Testis (tissue), 3 donors: ENCODE results near the gene ADCY9. TPM values are rescaled to one million over a fixed set of nuclear protein-coding genes. Genes with fewer than 3 reads are reported as not detected.

Experiments used
- DNase-seq: peaks from one replicate; pipeline ENCODE4 v3.0.0-alpha.2; 2019
- H3K27ac ChIP-seq, 2 donors: fragments of 200-600 bp; sonication (generic); one replicate each; pipeline ENCODE4 v1.5.1; 2019
- H3K27me3 ChIP-seq: fragments of 200-600 bp; sonication (generic); one replicate; pipeline ENCODE4 v1.5.1; 2019
- H3K36me3 ChIP-seq: fragments of 200-600 bp; sonication (generic); one replicate; pipeline ENCODE4 v1.5.1; 2017; ENCODE audit warnings: low read depth; ENCODE audit errors: missing control alignments
- H3K4me1 ChIP-seq: fragments of 200-600 bp; sonication (generic); one replicate; pipeline ENCODE4 v1.5.1; 2019
- H3K4me3 ChIP-seq, 2 donors: fragments of 200-600 bp; sonication (generic); one replicate each; pipeline ENCODE4 v1.5.1; 2017 to 2019
- H3K9me3 ChIP-seq: fragments of 200-600 bp; sonication (generic); one replicate; pipeline ENCODE4 v1.5.1; 2017
- POLR2A ChIP-seq: fragments of 450-650 bp; IDR thresholded peaks from one replicate; pipeline ENCODE4 v1.6.1; 2017; ENCODE audit warnings: antibody characterized with exemption, mild to moderate bottlenecking, moderate library complexity
- WGBS, 2 donors: methylation state at CpG; one replicate each; pipeline ENCODE4 v1.1.5; 2018; 5-methylcytosine and 5-hydroxymethylcytosine counted together
- intact Hi-C: fragments of 100-400 bp; cut with DNase I; formaldehyde crosslinking; loops from one replicate; pipeline ENCODE4 v1.15.1; 2023; ENCODE audit warnings: low total_unique reads
- polyA plus RNA-seq: library from polyadenylated mRNA; stranded (reverse); fragments of 350-450 nt; fragmentation: Illumina TruSeq; extraction: RNeasy Lipid Tissue Mini Kit (QIAGEN cat#74804); gene quantifications from one replicate; pipeline ENCODE4 v1.2.3, GENCODE V29; 2014; ENCODE audit warnings: low read depth, low replicate concordance; ENCODE audit not compliant: insufficient read depth
- total RNA-seq, 2 donors: library from RNA; depleted of rRNA; stranded (reverse); fragments of >200 nt; gene quantifications; one replicate each; pipeline ENCODE4 v1.2.3, GENCODE V29; 2016
- TF ChIP-seq, protein P1 (sequence below), 3 experiments: fragments of 450-650 bp in 2 of 3; fragments of 200-600 bp in 1 of 3; sonication (generic) in 1 of 3; IDR thresholded peaks; one replicate each; pipeline ENCODE4 v1.5.1; 2016 to 2019; ENCODE audit warnings: antibody characterized with exemption in 3 of 3, mild to moderate bottlenecking in 2 of 3, moderate library complexity in 1 of 3

The ADCY9 gene
- total and polyA plus RNA-seq, 3 donors from 2014 or later = 19.0 to 77.2 (median 52.8) TPM

DNA sequence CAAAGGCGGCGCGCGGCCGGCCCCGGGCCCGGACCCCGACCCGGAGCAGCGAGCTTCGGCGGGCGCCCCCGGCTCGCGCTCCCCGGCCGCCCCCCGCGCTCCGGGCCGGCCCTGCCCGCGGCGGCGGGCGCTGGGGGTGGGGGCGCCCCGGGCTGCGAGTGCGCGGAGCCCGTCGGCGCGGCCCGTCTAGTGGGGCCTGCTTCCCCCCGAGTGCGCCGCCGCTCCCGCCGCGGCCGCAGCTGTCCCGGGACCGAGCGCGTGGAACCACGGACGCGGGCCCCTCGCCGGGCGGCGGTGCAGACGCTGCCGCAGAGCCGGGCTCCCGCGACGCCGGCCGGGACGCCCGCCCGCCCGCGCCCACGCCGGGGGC, 308 bp downstream of the ADCY9 start:
- DNase-seq = no peak
- H3K4me3 ChIP-seq = peak overlapping the region; percentile 67 to 78
- intact Hi-C loops = loop anchor here (10.0 kb wide), 1 partner anchor 139 kb away; no protein-coding TSS in a partner anchor
- no peaks in the 10 kb centered on the region for H3K36me3 ChIP-seq
- peaks cover 21% of the 10 kb centered on the region for H3K4me1 ChIP-seq
- no peaks in the 10 kb centered on the region for H3K9me3 ChIP-seq
- TF ChIP-seq, protein P1, sequence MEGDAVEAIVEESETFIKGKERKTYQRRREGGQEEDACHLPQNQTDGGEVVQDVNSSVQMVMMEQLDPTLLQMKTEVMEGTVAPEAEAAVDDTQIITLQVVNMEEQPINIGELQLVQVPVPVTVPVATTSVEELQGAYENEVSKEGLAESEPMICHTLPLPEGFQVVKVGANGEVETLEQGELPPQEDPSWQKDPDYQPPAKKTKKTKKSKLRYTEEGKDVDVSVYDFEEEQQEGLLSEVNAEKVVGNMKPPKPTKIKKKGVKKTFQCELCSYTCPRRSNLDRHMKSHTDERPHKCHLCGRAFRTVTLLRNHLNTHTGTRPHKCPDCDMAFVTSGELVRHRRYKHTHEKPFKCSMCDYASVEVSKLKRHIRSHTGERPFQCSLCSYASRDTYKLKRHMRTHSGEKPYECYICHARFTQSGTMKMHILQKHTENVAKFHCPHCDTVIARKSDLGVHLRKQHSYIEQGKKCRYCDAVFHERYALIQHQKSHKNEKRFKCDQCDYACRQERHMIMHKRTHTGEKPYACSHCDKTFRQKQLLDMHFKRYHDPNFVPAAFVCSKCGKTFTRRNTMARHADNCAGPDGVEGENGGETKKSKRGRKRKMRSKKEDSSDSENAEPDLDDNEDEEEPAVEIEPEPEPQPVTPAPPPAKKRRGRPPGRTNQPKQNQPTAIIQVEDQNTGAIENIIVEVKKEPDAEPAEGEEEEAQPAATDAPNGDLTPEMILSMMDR (IDR thresholded peaks at IDR 0.05) = no peak
- TF ChIP-seq POLR2A = no peak
- no peaks in the 10 kb centered on the region for H3K27me3 ChIP-seq
- H3K27ac ChIP-seq = peak overlapping the region; percentile 64 to 74
- WGBS, 2 donors = no CpG with 5 or more reads among the region's 71 CpGs

DNA sequence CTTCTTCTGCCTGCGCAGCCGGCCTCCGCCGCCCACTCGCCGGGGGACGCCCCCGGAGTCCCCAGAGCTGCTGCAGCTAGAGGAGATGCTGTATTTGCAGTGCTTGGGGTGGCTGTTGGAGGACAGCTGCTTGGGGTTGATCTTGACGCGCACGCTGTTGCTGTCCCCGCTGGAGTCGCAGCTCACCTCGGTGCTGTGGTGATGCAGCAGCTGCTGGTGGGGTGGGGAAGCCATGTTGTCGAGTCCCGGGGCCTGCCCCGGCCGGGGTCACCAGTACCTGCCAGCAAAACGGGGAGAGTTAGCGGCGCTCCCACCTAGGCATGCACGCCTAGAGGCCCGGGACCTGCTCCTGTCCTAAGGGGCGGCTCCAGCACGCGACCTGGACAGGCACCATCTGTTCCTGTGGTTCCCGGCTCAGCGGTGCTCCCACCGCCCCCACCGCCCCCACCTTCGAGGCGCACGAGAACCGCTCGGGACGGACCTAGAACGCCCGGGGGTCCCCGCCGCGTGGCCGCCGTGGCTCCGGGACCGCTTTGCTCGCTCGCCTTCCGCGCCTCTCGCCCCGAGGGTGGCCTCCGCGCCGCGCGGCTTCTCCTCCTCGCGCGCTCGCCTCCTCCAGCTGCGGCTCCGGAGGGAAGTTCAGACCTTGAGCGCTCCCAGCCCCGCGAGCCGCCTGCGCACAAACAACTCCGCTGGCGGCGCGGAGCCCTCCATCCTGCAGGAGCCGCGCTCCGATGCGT, 863 bp downstream of the ADCY9 start:
- H3K9me3 ChIP-seq = no peaks in the 10 kb centered on the region
- H3K27me3 ChIP-seq = no peaks in the 10 kb centered on the region
- DNase-seq = peak; percentile 62
- H3K36me3 ChIP-seq = no peaks in the 10 kb centered on the region
- 1% methylated on average over 33 of the region's 75 CpGs; no CpG with 5 or more reads in 1 of the 2 donors for WGBS, 2 donors
- H3K4me1 ChIP-seq = peaks cover 21% of the 10 kb centered on the region
- intact Hi-C loops = loop anchor here (10.0 kb wide), 1 partner anchor 139 kb away; no protein-coding TSS in a partner anchor
- peak overlapping the region; percentile 64 to 74 for H3K27ac ChIP-seq
- TF ChIP-seq POLR2A = no peak
- TF ChIP-seq, protein P1 (IDR thresholded peaks at IDR 0.05) = no peak
- H3K4me3 ChIP-seq = peak overlapping the region; percentile 67 to 78

DNA sequence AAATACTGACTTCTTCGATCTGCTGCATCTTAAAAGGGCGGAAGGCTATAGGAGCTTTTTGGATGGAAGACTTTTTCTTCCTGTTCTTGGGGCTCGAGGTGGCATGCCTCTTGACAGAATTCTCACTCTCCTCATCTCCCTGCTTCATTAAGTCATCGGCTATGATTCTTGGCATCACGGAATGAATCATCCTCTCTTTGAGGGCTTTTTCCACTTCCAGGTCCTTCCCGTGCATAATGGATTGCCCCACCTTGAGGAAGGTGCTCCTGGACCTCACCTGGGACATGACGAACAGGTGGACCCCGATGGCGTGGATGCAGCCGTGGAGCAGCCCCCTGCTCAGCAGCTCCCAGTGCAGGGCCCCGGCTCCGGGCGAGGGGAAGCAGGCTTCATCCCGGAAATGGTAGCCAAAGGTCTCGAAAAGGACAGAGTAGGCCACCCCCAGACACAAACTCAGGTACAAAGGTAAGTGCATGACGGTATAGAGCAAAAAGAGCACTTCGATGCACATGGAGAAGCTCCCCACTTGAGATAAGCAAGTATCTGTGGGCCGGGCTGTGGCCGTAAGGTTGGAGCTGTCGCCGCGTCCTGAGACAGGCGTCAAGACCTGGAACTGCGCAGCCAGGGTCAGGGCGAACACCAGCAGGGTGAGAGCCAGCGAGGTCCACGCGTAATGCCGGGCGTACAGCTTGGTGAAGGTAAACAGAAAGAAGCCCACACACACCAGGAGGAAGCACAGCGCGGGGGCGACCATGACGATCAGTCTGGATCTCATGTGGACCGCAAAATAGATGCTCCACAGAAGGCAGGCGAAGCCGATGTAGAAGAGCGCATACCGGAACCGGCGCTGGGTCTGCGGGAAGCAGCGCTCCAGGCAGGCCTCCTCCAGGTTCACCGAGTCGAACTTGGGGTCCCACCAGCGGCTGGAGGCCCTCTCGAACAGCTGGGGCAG, 1.7 kb downstream of the ADCY9 start:
- H3K9me3 ChIP-seq = no peaks in the 10 kb centered on the region
- H3K4me1 ChIP-seq = peaks cover 21% of the 10 kb centered on the region
- no peak overlapping the region for H3K27ac ChIP-seq
- TF ChIP-seq, protein P1 (IDR thresholded peaks at IDR 0.05) = no peak
- no peak for TF ChIP-seq POLR2A
- H3K4me3 ChIP-seq = peak overlapping the region; percentile 67 to 78
- intact Hi-C loops = loop anchor here (10.0 kb wide), 1 partner anchor 140 kb away; no protein-coding TSS in a partner anchor
- DNase-seq = no peak
- no peaks in the 10 kb centered on the region for H3K36me3 ChIP-seq
- no peaks in the 10 kb centered on the region for H3K27me3 ChIP-seq
- 55 to 57% methylated on average over 43 to 47 of the region's 47 CpGs for WGBS, 2 donors

DNA sequence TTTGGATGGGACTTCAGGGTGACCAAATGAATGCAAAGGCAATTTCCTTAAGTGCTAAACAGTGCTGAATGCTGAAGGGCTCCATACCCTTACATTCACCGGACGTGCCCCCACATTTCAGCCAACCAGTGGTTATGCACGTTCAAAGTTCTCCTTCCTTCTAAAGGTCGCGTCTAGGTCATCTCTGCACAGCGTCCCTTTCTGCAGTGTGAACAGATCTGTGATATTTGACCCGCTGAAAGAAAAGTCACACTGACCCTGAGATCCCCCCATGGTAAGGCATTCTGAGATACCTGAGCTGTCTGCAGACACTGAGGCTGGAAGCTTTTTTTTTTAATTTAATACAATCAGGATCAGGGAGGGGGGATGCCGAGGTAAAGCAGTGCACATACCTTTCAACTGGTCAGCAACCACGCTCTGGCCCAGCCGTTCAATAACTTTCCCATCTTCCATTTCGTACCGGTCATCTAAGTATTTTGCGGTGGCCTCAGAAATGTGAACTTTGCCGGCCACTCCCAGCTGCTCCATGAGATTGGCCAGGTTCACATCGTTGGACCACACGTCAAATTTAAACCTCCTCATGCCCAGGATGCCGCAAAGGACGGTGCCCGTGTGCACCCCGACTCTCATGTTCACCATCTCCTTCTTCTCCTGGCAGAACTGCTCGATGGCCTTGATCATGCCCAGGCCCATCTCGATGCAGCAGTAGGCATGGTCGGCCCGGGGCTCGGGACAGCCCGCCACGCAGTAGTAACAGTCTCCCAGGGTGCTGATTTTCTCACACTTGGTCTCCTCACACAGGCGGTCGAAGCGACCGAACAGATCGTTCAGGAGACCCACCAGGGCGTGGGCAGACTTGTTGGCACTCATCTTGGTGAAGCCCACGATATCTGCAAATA, 2.6 kb downstream of the ADCY9 start:
- no peaks in the 10 kb centered on the region for H3K27me3 ChIP-seq
- no peak for TF ChIP-seq POLR2A
- TF ChIP-seq, protein P1 (IDR thresholded peaks at IDR 0.05) = no peak
- H3K4me1 ChIP-seq = peaks cover 21% of the 10 kb centered on the region
- H3K9me3 ChIP-seq = no peaks in the 10 kb centered on the region
- DNase-seq = no peak
- intact Hi-C loops = loop anchor here (10.0 kb wide), 1 partner anchor 141 kb away; no protein-coding TSS in a partner anchor
- peak overlapping the region in 1 of 2 donors; percentile 12 for H3K4me3 ChIP-seq
- H3K36me3 ChIP-seq = no peaks in the 10 kb centered on the region
- WGBS, 2 donors = 58 to 68% methylated on average over 32 to 34 of the region's 34 CpGs
- peak overlapping the region in 1 of 2 donors; percentile 0 for H3K27ac ChIP-seq
